ENCODE data around the gene COX5B.

Gene COX5B

DNA sequence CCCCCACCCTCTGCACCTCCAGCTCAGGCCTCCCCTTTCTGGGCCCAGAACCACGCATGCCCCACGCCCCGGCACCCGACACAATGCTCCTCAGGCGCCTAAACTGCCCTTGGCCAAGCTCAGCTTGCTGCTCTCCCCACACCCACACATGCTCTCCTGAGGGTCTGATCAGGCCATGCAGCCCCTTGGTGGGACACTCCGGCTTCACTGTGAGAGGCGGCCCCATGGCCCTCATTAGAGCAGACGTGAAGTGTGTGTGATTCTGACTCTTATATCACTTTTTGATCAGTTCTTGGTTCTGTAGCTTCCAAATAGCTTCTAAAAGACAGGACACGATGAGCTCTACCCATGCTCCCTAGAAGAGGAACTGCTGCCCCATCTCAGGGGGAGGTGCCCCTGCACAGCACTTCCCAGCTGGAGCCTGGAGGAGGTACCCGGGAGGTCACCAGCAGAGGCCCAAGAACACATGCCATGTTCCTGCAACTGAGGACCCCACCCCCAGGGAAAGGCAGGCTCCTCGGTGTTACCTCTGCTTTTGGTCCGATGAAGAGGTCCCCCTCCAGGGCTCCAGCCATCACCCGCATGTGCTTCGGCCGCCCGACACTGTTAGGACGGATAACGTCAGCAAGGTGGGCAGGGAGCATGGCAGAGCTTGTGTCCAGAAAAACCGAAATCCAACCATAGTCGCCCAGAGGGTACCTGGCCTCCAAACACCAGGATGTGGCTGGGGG, 14.3 kb downstream of the COX5B start:
- TF ChIP-seq, protein P1, sequence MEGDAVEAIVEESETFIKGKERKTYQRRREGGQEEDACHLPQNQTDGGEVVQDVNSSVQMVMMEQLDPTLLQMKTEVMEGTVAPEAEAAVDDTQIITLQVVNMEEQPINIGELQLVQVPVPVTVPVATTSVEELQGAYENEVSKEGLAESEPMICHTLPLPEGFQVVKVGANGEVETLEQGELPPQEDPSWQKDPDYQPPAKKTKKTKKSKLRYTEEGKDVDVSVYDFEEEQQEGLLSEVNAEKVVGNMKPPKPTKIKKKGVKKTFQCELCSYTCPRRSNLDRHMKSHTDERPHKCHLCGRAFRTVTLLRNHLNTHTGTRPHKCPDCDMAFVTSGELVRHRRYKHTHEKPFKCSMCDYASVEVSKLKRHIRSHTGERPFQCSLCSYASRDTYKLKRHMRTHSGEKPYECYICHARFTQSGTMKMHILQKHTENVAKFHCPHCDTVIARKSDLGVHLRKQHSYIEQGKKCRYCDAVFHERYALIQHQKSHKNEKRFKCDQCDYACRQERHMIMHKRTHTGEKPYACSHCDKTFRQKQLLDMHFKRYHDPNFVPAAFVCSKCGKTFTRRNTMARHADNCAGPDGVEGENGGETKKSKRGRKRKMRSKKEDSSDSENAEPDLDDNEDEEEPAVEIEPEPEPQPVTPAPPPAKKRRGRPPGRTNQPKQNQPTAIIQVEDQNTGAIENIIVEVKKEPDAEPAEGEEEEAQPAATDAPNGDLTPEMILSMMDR (IDR thresholded peaks at IDR 0.05; ENCODE audit: insufficient read depth, missing control alignments) = no peak
- FAIRE-seq (no peak), DNase-seq (ENCODE audit: insufficient read length, low spot score) (no peak)

DNA sequence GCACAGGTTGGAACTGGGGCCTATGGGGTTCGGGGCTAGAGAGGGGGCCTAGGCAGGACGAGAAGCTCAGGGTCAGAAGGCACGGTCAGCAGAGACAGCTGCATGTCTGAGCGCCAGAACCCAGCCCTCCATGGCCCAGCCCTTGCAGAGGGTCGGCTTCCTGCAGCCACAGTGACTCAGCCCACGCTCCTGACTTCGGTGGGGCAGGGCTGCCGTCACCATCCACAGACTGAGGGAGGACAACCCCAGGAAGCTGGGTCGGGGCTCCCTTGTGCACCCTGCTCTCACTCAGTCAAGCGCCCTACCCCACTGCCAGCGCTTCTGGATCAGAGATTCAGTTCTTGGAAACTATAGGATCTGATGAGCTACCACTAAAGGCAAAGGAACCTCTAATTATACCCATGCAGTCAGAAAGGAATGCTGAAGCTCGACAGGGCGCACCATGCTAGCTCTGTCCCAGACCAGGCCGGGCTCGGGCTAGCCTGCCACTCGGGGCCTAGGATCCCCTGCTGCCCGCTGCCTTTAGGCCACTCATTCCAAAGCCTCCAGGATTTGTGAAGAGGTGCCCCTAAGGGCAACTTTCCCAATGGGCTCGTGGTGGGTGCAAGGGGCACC, 15.0 kb downstream of the COX5B start:
- FAIRE-seq (no peak), DNase-seq (ENCODE audit: insufficient read length, low spot score) (no peak)
- TF ChIP-seq, protein P1 (IDR thresholded peaks at IDR 0.05; ENCODE audit: insufficient read depth, missing control alignments) = no peak

DNA sequence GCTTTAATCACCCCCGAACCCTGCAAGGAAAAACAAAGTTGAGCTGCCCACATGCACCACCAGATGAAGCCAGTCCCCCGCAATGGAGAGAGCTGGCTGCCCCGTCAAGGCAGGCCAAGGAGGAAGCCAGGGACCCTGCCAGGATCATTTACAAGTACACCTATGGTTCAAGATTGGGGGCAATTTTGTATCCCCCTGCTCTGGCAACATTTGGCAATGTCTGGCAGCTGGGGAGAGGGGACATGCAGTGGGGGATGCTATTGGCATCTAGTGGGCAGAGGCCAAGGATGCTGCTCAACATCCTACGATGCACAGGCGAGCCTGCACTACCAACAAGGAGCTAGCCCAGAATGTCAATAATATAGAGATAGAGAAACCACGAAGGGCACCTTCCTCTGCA, 16.1 kb downstream of the COX5B start:
- FAIRE-seq = no peak

DNA sequence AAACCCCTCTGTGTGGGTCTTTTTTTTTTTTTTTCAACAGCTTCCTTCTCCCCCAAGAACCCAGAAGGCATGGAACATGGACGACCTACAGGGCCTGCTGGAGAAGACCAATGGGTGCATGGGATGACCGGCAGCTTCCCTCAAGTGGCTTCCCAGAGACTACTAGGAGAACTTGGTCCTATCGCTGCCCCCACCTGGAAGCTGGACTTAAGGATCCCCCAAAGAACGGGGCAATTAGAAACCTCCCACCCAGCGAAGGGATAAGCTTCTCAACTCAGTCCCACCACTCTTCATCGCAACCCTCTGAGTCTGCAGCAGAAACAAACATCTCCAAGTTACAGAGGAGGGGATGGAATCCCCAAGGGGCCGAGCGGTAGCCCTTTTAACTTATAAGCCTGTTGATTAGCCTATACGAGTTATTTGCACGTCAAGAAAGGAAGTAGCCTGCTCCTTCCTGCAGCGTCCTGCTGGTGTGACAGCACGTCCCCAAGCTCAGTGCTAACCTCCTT, 16.6 kb downstream of the COX5B start:
- no peak for FAIRE-seq
- no peak for DNase-seq (ENCODE audit: insufficient read length, low spot score)
- TF ChIP-seq, protein P1 (IDR thresholded peaks at IDR 0.05; ENCODE audit: insufficient read depth, missing control alignments) = no peak

More for the DNA sequence above, 16.1 kb downstream of the COX5B start:
- TF ChIP-seq, protein P1 (IDR thresholded peaks at IDR 0.05; ENCODE audit: insufficient read depth, missing control alignments) = no peak
- no peak for DNase-seq (ENCODE audit: insufficient read length, low spot score)

DNA sequence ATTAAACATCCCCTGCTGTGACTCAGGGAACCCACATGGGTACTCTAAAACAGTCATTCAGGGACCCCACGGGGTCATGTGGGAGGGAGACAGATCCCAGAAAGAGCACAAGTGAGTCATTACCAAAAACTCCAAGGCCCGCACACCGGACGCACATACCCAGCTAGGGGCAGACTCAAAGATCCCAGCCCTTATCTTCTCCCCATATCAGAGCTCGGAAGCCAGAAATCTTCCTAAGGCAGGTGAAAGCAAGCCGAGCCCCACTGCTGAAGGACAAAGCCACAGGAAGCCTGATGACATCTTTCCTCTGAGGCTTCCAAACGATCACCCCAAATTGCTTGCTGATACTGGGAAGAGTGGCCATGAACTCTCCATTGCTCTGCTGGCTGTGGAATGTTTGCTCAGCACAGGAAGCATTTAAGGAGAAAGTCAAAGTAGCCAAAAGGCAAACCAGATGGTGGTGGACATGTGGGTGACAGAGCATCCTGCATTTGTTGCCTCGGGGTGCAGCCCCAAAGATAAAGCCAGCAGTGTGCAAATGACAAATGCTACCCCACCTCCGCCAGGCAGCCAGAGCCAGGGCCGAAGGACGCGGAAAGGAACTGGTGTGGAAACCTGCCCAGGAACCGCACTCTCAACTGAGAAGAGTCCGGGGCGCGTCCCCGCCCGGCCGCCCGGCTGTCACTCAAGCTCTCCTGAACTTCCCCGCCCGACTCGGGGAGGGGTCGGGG, 17.2 kb downstream of the COX5B start:
- DNase-seq (ENCODE audit: insufficient read length, low spot score) (no peak), FAIRE-seq (no peak)
- TF ChIP-seq, protein P1 (IDR thresholded peaks at IDR 0.05; ENCODE audit: insufficient read depth, missing control alignments) = no peak

DNA sequence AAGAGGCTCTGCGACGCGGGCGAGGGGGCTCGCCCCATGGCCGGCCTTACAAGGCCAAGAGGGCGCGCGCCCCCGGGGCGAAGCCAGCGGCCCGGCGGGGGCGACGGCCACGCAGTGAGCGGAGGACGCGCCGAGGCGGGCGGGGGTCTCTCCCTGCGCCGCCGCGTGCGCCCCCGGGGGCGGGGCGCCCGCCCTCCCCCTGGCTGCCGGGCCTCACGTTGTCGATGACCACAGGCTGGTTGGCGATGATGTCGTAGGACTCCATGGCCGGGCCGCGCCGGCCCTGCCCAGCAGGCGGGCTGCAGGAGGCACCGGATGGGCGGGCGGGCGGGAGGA, 17.7 kb downstream of the COX5B start:
- DNase-seq (ENCODE audit: insufficient read length, low spot score) (no peak), FAIRE-seq (no peak)
- TF ChIP-seq, protein P1 (IDR thresholded peaks at IDR 0.05; ENCODE audit: insufficient read depth, missing control alignments) = no peak
